ENCODE measurements around the gene PDZD2.
"Not testable (repeated sequence)": the region's sequence is repeated elsewhere in the genome, so short reads cannot be mapped to it uniquely, and the experiment has no call there.

- TF ChIP-seq, protein P1, sequence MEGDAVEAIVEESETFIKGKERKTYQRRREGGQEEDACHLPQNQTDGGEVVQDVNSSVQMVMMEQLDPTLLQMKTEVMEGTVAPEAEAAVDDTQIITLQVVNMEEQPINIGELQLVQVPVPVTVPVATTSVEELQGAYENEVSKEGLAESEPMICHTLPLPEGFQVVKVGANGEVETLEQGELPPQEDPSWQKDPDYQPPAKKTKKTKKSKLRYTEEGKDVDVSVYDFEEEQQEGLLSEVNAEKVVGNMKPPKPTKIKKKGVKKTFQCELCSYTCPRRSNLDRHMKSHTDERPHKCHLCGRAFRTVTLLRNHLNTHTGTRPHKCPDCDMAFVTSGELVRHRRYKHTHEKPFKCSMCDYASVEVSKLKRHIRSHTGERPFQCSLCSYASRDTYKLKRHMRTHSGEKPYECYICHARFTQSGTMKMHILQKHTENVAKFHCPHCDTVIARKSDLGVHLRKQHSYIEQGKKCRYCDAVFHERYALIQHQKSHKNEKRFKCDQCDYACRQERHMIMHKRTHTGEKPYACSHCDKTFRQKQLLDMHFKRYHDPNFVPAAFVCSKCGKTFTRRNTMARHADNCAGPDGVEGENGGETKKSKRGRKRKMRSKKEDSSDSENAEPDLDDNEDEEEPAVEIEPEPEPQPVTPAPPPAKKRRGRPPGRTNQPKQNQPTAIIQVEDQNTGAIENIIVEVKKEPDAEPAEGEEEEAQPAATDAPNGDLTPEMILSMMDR (IDR thresholded peaks at IDR 0.05; ENCODE audit: poor library complexity) = not testable (repeated sequence)
- TF ChIP-seq EZH2 (IDR thresholded peaks at IDR 0.05; ENCODE audit: borderline replicate concordance) = not testable (repeated sequence)
Observed at GRCh38 chr5:32040181-32040695, 401.3 kb downstream of the PDZD2 start.

Measured in hepatocyte (in vitro differentiated cells).